ENCODE data around the gene MPPED2.

- TF ChIP-seq, protein P1, sequence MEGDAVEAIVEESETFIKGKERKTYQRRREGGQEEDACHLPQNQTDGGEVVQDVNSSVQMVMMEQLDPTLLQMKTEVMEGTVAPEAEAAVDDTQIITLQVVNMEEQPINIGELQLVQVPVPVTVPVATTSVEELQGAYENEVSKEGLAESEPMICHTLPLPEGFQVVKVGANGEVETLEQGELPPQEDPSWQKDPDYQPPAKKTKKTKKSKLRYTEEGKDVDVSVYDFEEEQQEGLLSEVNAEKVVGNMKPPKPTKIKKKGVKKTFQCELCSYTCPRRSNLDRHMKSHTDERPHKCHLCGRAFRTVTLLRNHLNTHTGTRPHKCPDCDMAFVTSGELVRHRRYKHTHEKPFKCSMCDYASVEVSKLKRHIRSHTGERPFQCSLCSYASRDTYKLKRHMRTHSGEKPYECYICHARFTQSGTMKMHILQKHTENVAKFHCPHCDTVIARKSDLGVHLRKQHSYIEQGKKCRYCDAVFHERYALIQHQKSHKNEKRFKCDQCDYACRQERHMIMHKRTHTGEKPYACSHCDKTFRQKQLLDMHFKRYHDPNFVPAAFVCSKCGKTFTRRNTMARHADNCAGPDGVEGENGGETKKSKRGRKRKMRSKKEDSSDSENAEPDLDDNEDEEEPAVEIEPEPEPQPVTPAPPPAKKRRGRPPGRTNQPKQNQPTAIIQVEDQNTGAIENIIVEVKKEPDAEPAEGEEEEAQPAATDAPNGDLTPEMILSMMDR (IDR thresholded peaks at IDR 0.05; ENCODE audit: insufficient read depth, low read depth, low read length): no peak
- TF ChIP-seq EZH2 (IDR thresholded peaks at IDR 0.05; ENCODE audit: insufficient read depth, low read length): no peak
Observed at GRCh38 chr11:30489076-30489475, 97.1 kb downstream of the MPPED2 start.
